ENCODE measurements around the gene PAPSS1.
A peak's percentile ranks its signal among the peaks of the same experiment; 100 is the strongest.

The PAPSS1 gene

DNA sequence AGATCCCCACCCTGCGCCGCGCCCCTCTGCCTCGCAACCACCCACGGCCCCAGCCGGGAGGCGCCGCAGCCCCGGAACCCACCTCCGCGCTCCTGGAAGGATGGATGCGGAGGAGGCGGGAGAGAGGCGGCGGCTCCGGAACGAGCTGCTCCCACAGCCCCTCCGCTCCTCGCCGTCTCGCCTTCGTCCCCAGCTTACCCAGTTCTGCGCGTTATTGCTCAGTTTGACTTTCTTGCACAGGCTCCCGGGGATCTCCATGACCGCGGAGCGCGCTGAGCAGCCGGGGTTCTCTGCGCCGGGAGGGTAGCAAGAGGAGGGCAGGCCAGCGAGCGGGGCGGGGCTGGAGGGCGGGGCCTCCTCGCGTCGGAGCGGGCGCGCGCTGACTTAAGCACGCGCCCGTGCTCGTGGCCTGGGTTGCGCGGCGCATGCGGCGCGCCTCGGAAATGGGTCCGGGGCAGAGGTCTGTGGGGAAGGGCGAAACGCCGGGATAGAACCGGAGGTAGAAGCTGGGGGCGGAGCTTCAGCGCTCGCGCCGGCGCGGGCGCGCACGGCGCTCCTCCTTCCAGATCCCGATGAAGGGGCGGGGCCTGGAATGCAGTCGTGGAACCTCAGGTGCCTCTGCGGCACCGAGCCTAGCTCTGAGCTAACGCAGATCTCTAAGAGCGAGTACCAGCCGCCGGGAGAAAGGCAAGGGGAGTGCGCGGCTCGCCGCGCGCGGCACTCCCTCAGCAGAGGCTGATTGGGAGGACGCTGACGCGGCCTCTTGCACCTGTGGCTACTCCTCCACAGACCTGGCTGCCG is at the start of gene PAPSS1:
Gene PAPSS1 (minus strand): TSS at position 313 of the 801 bp plus-strand sequence. CDS start 55 bp downstream, at position 258.
- DNase-seq (ENCODE audit: low read depth) = peak; percentile 97
- H3K4me3 ChIP-seq (ENCODE audit: low read depth, low read length) = peak within 1 kb of the TSS; percentile 92
- TF ChIP-seq, protein P1, sequence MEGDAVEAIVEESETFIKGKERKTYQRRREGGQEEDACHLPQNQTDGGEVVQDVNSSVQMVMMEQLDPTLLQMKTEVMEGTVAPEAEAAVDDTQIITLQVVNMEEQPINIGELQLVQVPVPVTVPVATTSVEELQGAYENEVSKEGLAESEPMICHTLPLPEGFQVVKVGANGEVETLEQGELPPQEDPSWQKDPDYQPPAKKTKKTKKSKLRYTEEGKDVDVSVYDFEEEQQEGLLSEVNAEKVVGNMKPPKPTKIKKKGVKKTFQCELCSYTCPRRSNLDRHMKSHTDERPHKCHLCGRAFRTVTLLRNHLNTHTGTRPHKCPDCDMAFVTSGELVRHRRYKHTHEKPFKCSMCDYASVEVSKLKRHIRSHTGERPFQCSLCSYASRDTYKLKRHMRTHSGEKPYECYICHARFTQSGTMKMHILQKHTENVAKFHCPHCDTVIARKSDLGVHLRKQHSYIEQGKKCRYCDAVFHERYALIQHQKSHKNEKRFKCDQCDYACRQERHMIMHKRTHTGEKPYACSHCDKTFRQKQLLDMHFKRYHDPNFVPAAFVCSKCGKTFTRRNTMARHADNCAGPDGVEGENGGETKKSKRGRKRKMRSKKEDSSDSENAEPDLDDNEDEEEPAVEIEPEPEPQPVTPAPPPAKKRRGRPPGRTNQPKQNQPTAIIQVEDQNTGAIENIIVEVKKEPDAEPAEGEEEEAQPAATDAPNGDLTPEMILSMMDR (IDR thresholded peaks at IDR 0.05; ENCODE audit: insufficient read depth, low read depth, low read length, missing control alignments) = no peak

DNA sequence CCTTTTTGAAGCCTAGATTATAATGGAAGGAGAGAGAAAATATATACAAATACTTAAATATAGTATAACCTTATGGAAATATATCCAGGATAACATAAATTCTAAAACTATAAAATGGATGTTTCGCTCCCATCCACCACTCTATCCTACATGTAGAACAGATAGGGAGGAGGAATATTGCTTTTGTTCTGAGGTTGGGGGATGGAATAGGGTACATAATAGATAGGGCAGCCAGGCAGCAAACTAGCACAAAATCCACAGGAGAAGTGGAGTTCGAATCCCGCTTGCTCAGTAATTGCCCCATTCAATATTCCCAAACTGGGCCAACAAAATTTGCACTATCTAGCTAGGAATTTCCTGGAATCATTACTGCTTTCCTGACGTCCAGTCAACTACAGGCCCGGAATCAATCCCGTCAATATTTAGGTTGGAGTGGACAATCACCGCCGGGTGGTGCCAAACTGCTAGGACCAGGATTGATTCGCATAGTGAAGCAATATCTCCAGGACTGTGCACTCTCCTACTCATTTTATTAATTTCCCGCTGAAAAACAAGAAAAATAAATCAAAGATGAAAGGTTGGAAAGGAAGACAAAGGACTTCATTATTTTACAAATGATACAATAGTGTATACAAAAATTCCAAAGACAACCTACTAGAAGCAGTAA is 40.4 kb upstream of the PAPSS1 start:
- H3K4me3 ChIP-seq (ENCODE audit: low read depth, low read length) = no peak overlapping the region
- TF ChIP-seq, protein P1 (IDR thresholded peaks at IDR 0.05; ENCODE audit: insufficient read depth, low read depth, low read length, missing control alignments) = no peak
- no peak for DNase-seq (ENCODE audit: low read depth)

DNA sequence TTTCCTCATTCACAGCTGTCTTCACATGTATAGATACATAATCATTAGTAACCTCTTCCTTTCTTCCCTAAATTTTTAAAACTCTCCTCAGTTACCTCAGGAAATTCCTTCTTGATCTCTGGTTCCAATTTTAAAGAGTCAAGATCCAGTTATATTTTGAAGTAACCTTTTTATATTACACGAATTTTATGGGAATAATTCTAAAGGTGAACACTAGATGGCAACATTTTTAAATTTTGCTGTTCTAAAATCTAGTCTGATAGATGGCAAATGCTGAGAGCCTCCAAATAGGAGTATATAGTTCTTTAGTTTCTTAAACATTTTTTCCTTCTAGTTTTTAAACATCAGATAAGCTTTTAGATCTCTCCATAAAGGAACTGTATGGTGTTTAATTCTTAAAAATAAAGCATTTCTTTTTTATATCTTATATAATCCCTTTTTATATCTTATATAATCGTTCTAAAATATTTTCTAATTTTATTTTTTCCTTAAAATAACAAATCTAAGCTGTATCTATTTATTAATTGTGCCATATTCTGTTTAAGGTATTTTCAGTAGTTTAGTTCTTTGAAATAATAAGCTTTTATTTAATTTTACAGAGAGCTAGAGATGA is 37.9 kb upstream of the PAPSS1 start:
- TF ChIP-seq, protein P1 (IDR thresholded peaks at IDR 0.05; ENCODE audit: insufficient read depth, low read depth, low read length, missing control alignments) = peak; percentile 15
- no peak overlapping the region for H3K4me3 ChIP-seq (ENCODE audit: low read depth, low read length)
- DNase-seq (ENCODE audit: low read depth) = peak; percentile 18

DNA sequence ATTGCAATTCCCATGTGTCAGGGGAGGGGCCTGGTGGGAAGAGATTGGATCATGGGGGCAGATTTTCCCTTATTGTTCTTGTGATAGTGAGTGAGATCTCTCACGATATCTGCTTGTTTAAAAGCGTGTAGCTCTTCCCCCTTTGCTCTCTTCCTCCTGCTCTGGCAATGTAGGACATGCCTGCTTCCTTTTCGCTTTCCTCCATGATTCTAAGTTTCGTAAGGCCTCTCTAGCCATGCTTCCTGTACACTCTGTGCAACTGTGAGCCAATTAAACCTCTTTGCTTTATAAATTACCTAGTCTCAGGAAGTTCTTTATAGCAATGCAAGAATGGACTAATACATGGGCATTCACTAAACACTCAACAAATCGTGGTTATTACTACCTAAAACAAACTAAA is 37.2 kb upstream of the PAPSS1 start:
- DNase-seq (ENCODE audit: low read depth) = no peak
- no peak overlapping the region for H3K4me3 ChIP-seq (ENCODE audit: low read depth, low read length)
- TF ChIP-seq, protein P1 (IDR thresholded peaks at IDR 0.05; ENCODE audit: insufficient read depth, low read depth, low read length, missing control alignments) = no peak

DNA sequence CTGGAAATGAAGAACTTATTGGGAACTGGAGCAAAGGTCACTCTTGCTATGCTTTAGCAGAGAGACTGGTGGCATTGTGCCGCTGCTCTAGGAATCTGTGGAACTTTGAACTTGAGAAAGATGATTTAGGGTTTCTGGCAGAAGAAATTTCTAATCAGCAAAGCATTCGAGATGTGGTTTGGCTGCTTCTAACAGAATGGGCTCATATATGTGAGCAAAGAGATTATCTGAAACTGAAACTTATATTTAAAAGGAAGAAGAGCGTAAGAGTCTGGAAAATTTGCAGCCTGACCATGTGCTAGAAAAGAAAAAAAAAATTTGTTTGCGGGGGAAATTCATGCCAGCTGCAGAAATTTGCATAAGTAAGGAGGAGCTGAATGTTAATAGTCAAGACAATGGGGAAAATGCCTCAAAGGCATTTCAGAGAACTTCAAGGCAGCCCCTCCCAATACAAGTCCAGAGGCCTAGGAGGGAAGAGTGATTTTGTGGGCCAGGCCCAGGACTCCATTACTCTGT is 35.9 kb upstream of the PAPSS1 start:
- no peak overlapping the region for H3K4me3 ChIP-seq (ENCODE audit: low read depth, low read length)
- TF ChIP-seq, protein P1 (IDR thresholded peaks at IDR 0.05; ENCODE audit: insufficient read depth, low read depth, low read length, missing control alignments) = no peak
- DNase-seq (ENCODE audit: low read depth) = no peak

DNA sequence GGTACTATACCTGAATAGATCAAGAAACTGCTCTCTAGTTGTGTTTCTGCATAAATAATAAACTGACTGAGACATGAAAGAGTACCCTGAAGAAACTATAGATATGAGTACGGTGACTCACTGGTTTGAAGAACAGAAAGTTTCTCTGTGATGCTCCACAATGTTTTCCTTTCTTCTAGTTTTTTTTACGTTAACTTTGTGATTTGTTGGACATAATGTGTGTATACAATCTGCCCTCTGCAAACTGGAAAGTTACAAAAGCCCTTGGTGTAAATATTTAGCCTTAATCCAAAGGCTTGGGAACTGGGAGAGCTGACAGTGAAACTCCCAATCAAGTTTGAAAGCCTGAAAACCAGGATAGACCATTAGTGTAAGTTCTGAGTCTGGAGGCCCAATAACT is 31.6 kb upstream of the PAPSS1 start:
- H3K4me3 ChIP-seq (ENCODE audit: low read depth, low read length) = no peak overlapping the region
- TF ChIP-seq, protein P1 (IDR thresholded peaks at IDR 0.05; ENCODE audit: insufficient read depth, low read depth, low read length, missing control alignments) = no peak
- DNase-seq (ENCODE audit: low read depth) = no peak
